WTC11 (cell line): ENCODE measurements around the gene CFAP126. TPM values are rescaled to one million over a fixed set of nuclear protein-coding genes. Genes with fewer than 3 reads are reported as not detected.

Experiments used
- ATAC-seq: fragments of 200-7000 bp; cut with Tn5 transposase; 2 replicates; pipeline ENCODE4 v1.10.0; 2021; ENCODE audit warnings: mild to moderate bottlenecking, moderate library complexity
- CTCF ChIA-PET: fragments of 300-600 bp; sonication (Branson Sonifier 250); formaldehyde crosslinking; loops from one replicate; lab custom pipeline; 2021; ENCODE audit warnings: antibody characterized with exemption; lab: Charles Lee
- POLR2A ChIA-PET: fragments of 350-600 bp; sonication (Branson Sonifier 250); formaldehyde crosslinking; loops from one replicate; lab custom pipeline; 2021; ENCODE audit warnings: antibody characterized with exemption; lab: Charles Lee
- DNase-seq: peaks from one replicate; pipeline ENCODE4 v3.0.0; 2021; ENCODE audit warnings: low spot score
- H3K27ac Mint-ChIP-seq: 2 replicates; pipeline ENCODE4 v1.8.0; 2021; ENCODE audit warnings: mixed read lengths
- H3K27me3 Mint-ChIP-seq: 2 replicates; pipeline ENCODE4 v1.8.0; 2021; ENCODE audit warnings: low read depth, mild to moderate bottlenecking, moderate library complexity, mixed read lengths
- H3K36me3 Mint-ChIP-seq: 2 replicates; pipeline ENCODE4 v1.8.0; 2021; ENCODE audit warnings: mixed read lengths
- H3K4me1 Mint-ChIP-seq: 2 replicates; pipeline ENCODE4 v1.8.0; 2022; ENCODE audit warnings: mixed read lengths
- H3K4me3 Mint-ChIP-seq: 2 replicates; pipeline ENCODE4 v1.8.0; 2021; ENCODE audit warnings: mild to moderate bottlenecking, moderate library complexity, mixed read lengths
- H3K9me3 Mint-ChIP-seq: 2 replicates; pipeline ENCODE4 v1.8.0; 2021; ENCODE audit warnings: mixed read lengths
- CREB1 ChIP-seq: sonication (generic); formaldehyde crosslinking; IDR thresholded peaks from 2 replicates; pipeline ENCODE4 v1.8.0; 2023; ENCODE audit warnings: mild to moderate bottlenecking, missing genetic modification reagents
- ESRRA ChIP-seq: sonication (generic); formaldehyde crosslinking; IDR thresholded peaks from 2 replicates; pipeline ENCODE4 v1.8.1; 2022; ENCODE audit warnings: mild to moderate bottlenecking, missing genetic modification reagents, borderline replicate concordance
- GTF2I ChIP-seq: fragments of 250-450 bp; sonication (Bioruptor Pico); conservative IDR thresholded peaks from 2 replicates; pipeline ENCODE4 v1.4.0; 2021; ENCODE audit warnings: mild to moderate bottlenecking
- MXD4 ChIP-seq: fragments of 250-450 bp; sonication (Bioruptor Pico); IDR thresholded peaks from 2 replicates; pipeline ENCODE4 v1.8.0; 2021; ENCODE audit warnings: mild to moderate bottlenecking, moderate library complexity, borderline replicate concordance
- NR1H2 ChIP-seq: sonication (generic); formaldehyde crosslinking; IDR thresholded peaks from 2 replicates; pipeline ENCODE4 v1.9.0; 2021; ENCODE audit warnings: mild to moderate bottlenecking, moderate library complexity, missing genetic modification reagents
- TEAD1 ChIP-seq: sonication (generic); formaldehyde crosslinking; IDR thresholded peaks from 2 replicates; pipeline ENCODE4 v1.8.0; 2022; ENCODE audit warnings: mild to moderate bottlenecking, missing genetic modification reagents
- ZNF138 ChIP-seq: sonication (generic); formaldehyde crosslinking; conservative IDR thresholded peaks from 2 replicates; pipeline ENCODE4 v1.8.1; 2022; ENCODE audit warnings: mild to moderate bottlenecking, moderate library complexity, missing genetic modification reagents
- ZNF416 ChIP-seq: fragments of 250-450 bp; sonication (Bioruptor Pico); IDR thresholded peaks from 2 replicates; pipeline ENCODE4 v1.9.0; 2021; ENCODE audit warnings: mild to moderate bottlenecking, inconsistent platforms
- total RNA-seq: library from RNA; stranded (reverse); gene quantifications from 3 replicates; pipeline ENCODE4 v1.2.3, GENCODE V29; 2021
- TF ChIP-seq, protein P1 (sequence below): fragments of 250-450 bp; sonication (Bioruptor Pico); IDR thresholded peaks from 2 replicates; pipeline ENCODE4 v2.1.2; 2022; ENCODE audit warnings: mild to moderate bottlenecking, moderate library complexity
- TF ChIP-seq, protein P2 (sequence below): sonication (generic); formaldehyde crosslinking; IDR thresholded peaks from 2 replicates; pipeline ENCODE4 v1.8.1; 2023; ENCODE audit warnings: mild to moderate bottlenecking, missing genetic modification reagents, borderline replicate concordance
- TF ChIP-seq, protein P3 (sequence below): fragments of 250-450 bp; sonication (Bioruptor Pico); IDR thresholded peaks from 2 replicates; pipeline ENCODE4 v1.9.0; 2021; ENCODE audit warnings: moderate library complexity, mild to moderate bottlenecking, inconsistent platforms, borderline replicate concordance

The CFAP126 gene
- total RNA-seq, 1 experiment from 2014 or later: not detected

DNA sequence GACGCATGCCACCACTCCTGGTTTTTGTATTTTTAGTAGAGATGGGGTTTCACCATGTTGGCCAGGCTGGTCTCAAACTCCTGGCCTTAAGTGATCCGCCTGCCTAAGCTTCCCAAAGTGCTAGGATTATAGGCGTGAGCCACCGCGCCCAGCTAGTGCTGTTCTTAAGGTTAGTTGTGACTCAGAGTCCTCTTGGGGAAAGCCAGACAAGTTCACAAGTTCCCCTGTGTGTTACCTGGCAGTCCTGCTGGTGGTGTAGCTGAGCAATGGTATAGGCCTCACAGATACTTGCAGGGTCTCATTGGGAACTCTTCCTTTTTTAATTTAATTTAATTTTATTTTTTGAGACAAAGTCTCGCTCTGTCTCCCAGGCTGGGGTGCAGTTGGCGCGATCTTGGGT lies 10.6 kb downstream of the CFAP126 start:
- Mint-ChIP-seq H3K9me3 (no peaks in the 10 kb centered on the region), H3K27ac (no peak overlapping the region), H3K36me3 (peaks cover 16% of the 10 kb centered on the region), H3K4me3 (no peak overlapping the region), H3K27me3 (no peaks in the 10 kb centered on the region), H3K4me1 (no peaks in the 10 kb centered on the region)
- ATAC-seq (no peak), DNase-seq (no peak)
- TF ChIP-seq MXD4 (CRISPR knock-in tag) (no peak), ESRRA (no peak), CREB1 (CRISPR knock-in tag) (no peak), ZNF138 (CRISPR knock-in tag) (no peak), TEAD1 (no peak), NR1H2 (no peak), ZNF416 (CRISPR knock-in tag) (no peak)
- TF ChIP-seq, protein P1, sequence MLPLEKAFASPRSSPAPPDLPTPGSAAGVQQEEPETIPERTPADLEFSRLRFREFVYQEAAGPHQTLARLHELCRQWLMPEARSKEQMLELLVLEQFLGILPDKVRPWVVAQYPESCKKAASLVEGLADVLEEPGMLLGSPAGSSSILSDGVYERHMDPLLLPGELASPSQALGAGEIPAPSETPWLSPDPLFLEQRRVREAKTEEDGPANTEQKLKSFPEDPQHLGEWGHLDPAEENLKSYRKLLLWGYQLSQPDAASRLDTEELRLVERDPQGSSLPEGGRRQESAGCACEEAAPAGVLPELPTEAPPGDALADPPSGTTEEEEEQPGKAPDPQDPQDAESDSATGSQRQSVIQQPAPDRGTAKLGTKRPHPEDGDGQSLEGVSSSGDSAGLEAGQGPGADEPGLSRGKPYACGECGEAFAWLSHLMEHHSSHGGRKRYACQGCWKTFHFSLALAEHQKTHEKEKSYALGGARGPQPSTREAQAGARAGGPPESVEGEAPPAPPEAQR: no peak
- TF ChIP-seq, protein P2, sequence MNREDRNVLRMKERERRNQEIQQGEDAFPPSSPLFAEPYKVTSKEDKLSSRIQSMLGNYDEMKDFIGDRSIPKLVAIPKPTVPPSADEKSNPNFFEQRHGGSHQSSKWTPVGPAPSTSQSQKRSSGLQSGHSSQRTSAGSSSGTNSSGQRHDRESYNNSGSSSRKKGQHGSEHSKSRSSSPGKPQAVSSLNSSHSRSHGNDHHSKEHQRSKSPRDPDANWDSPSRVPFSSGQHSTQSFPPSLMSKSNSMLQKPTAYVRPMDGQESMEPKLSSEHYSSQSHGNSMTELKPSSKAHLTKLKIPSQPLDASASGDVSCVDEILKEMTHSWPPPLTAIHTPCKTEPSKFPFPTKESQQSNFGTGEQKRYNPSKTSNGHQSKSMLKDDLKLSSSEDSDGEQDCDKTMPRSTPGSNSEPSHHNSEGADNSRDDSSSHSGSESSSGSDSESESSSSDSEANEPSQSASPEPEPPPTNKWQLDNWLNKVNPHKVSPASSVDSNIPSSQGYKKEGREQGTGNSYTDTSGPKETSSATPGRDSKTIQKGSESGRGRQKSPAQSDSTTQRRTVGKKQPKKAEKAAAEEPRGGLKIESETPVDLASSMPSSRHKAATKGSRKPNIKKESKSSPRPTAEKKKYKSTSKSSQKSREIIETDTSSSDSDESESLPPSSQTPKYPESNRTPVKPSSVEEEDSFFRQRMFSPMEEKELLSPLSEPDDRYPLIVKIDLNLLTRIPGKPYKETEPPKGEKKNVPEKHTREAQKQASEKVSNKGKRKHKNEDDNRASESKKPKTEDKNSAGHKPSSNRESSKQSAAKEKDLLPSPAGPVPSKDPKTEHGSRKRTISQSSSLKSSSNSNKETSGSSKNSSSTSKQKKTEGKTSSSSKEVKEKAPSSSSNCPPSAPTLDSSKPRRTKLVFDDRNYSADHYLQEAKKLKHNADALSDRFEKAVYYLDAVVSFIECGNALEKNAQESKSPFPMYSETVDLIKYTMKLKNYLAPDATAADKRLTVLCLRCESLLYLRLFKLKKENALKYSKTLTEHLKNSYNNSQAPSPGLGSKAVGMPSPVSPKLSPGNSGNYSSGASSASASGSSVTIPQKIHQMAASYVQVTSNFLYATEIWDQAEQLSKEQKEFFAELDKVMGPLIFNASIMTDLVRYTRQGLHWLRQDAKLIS (CRISPR knock-in tag): no peak
- ChIA-PET CTCF (interaction anchor here (0.6 to 1.1 kb wide), 3 partner anchors 9 to 90 kb away, joined by 3 read pairs; no protein-coding TSS in a partner anchor), POLR2A (no interaction called here)

DNA sequence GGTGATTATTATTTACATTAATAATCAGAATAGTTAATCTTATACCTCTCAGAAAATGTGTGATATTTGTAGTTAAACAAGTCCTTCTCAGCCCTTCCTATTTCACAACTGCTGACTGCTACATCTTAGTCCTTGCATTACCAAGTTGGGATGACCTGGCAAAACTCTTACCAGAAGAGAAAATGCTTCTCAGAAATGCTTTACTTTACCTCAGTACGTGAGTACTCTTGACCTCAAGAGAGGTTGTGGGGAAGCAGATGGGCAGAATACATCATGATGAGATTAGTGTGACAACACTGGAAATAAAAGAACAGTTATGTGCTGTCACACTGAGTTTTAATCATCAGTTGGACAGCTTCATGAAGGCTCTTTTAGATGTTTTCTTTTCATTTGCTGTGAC lies 16.2 kb downstream of the CFAP126 start:
- Mint-ChIP-seq H3K27ac (peak overlapping the region; percentile 29; the same call in 1 of the 2 replicates), H3K4me1 (no peaks in the 10 kb centered on the region), H3K9me3 (no peaks in the 10 kb centered on the region), H3K27me3 (no peaks in the 10 kb centered on the region), H3K36me3 (peaks cover 20% of the 10 kb centered on the region), H3K4me3 (no peak overlapping the region)
- DNase-seq: no peak
- no peak for ATAC-seq
- CTCF ChIA-PET: no interaction called here
- TF ChIP-seq, protein P3, sequence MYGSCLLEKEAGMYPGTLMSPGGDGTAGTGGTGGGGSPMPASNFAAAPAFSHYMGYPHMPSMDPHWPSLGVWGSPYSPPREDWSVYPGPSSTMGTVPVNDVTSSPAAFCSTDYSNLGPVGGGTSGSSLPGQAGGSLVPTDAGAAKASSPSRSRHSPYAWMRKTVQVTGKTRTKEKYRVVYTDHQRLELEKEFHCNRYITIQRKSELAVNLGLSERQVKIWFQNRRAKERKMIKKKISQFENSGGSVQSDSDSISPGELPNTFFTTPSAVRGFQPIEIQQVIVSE: no peak
- POLR2A ChIA-PET: interaction anchor here (0.6 kb wide), 1 partner anchor 51 kb away, joined by 6 read pairs; no protein-coding TSS in a partner anchor

DNA sequence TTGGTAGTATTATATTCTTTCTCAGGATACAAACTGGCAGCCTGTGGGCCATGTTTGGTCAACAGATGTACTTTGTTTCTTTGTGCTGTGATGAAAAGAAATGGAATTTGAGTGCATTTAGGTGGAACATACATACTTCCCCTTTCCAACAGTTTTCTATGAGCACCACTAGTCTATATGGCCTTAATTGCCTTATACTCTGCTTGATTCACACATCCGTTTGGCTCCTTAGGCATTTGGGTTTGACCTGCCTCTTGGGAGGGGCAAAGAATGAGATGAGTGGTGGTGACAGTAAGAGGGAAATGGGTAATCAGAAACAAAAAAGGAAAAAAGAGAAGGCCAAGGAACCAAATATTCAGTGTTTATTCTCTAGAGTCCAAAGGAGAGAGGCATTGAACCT lies 17.0 kb downstream of the CFAP126 start:
- ATAC-seq: no peak
- no peak for DNase-seq
- Mint-ChIP-seq H3K9me3 (no peaks in the 10 kb centered on the region), H3K36me3 (peaks cover 20% of the 10 kb centered on the region), H3K4me3 (no peak overlapping the region), H3K27ac (no peak overlapping the region), H3K4me1 (no peaks in the 10 kb centered on the region), H3K27me3 (no peaks in the 10 kb centered on the region)
- ChIA-PET POLR2A (no interaction called here), CTCF (no interaction called here)
- TF ChIP-seq GTF2I (CRISPR knock-in tag): no peak
- TF ChIP-seq, protein P2 (CRISPR knock-in tag): no peak
